ENCODE data around the gene IWS1.
"Not testable (repeated sequence)": the region's sequence is repeated elsewhere in the genome, so short reads cannot be mapped to it uniquely, and the experiment has no call there.

IWS1 gene

GRCh38 chr2:127545189-127545588 lies 18.9 kb upstream of the IWS1 start:
- Mint-ChIP-seq H3K9me3 (peaks cover 4% of the 10 kb centered on the region), H3K36me3 (no peaks in the 10 kb centered on the region), H3K4me3 (no peak overlapping the region), H3K27me3 (peaks cover 28% of the 10 kb centered on the region), H3K4me1 (no peaks in the 10 kb centered on the region), H3K27ac (no peak overlapping the region)
- ATAC-seq: no peak

DNA sequence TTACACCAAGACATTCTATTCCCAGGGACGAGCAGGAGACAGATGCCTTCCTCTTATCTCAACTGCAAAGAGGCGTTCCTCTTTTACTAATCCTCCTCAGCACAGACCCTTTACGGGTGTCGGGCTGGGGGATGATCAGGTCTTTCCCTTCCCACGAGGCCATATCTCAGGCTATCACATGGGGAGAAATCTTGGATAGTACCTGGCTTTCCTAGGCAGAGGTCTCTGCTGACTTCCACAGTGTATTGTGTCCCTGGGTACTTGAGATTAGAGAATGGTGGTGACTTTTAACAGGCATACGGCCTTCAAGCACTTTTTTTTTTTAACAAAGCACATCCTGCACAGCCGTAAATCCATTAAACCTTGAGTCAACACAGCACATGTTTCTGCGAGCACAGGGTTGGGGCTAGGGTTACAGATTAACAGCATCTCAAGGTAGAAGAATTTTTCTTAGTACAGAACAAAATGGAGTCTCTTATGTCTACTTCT lies 16.8 kb upstream of the IWS1 start:
- not testable (repeated sequence) for ATAC-seq, H3K27ac Mint-ChIP-seq, H3K9me3 Mint-ChIP-seq, H3K4me3 Mint-ChIP-seq, H3K4me1 Mint-ChIP-seq, H3K36me3 Mint-ChIP-seq
- H3K27me3 Mint-ChIP-seq: peaks cover 12% of the 10 kb centered on the region

DNA sequence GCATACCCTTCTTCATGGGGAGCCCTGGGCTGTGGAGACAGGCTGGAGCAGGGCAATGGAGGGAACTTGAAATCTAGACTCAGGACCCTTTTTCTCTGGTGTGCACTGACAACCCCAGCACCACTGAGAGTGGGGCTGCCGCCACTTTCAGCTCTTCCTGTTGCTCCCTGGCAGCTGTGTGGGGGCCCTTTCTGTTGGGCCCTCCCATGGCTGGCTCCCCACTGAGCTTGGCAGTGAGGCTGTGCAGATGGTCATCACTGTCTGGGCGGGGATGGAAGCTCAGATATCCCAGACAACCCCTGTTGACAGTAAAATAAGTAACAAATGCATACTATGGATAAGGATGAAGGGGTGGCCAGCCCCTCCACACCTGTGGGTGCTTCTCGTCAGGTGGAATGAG lies 15.9 kb upstream of the IWS1 start:
- Mint-ChIP-seq H3K27ac (no peak overlapping the region), H3K27me3 (peaks cover 17% of the 10 kb centered on the region), H3K9me3 (peaks cover 4% of the 10 kb centered on the region), H3K4me1 (no peaks in the 10 kb centered on the region), H3K36me3 (no peaks in the 10 kb centered on the region), H3K4me3 (no peak overlapping the region)
- no peak for ATAC-seq

DNA sequence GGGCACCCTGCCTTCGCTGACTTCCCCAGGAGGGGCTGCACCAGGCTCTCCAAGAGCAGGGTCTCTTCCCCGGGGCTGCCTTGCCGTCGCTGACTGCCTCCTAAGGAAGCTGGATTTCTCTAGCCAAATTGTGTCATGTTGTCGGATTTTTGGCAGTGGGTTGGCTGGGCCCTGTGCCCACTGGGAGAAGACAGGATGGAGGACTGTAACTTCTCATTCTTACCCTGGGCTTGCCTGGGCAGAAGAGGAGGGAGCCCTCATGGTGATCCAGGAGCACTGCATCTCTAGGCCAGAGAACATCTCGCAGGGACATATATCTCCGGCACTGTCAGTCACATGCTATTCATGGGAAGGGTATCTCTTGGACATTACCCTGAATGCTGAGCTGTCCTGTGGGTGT lies 15.5 kb upstream of the IWS1 start:
- Mint-ChIP-seq H3K36me3 (no peaks in the 10 kb centered on the region), H3K27ac (no peak overlapping the region), H3K9me3 (peaks cover 2% of the 10 kb centered on the region), H3K4me1 (no peaks in the 10 kb centered on the region), H3K27me3 (peaks cover 17% of the 10 kb centered on the region), H3K4me3 (no peak overlapping the region)
- ATAC-seq: no peak

- Mint-ChIP-seq H3K36me3 (no peaks in the 10 kb centered on the region), H3K9me3 (no peaks in the 10 kb centered on the region), H3K27me3 (peaks cover 24% of the 10 kb centered on the region), H3K27ac (no peak overlapping the region), H3K4me1 (no peaks in the 10 kb centered on the region), H3K4me3 (no peak overlapping the region)
- no peak for ATAC-seq
Observed at GRCh38 chr2:127537644-127538043, 11.4 kb upstream of the IWS1 start.

DNA sequence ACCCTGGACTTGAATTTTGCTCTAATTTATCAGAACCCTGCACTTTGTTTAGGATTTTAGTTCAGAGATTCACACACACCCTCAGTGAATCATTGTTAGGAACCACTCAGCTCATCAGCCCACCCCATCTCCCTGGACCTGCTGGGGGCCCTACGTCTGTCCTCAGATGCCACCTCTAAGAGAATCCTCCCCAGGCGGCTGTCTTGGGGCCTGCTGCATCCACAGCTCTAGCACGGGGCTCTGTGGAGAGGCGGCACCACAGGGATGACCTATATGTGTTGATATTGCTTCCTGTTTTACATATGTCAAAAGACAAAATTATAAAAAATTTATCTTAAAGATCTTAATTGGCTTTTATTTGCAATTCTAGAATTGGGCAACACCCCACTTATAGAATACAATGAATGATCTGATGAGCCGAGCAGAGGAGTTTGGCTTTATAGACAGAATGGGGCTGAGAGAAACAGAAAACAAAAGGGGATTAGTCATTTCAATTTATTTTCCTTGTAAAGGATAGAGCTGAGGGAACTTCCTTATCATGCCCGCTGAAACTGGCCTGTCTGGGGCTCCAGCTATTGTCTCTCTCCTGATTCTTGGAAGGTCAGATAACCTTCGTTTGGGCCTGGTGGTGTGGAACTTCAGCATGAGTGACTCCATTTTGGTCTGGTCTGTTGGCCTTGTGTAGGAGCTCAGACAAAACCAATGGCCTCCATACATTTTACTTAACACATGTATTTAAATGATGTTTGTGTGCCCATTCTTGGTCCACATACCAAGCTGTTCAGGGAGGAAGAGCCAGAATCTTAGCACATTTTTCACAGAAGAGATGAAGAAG lies 10.6 kb upstream of the IWS1 start:
- Mint-ChIP-seq H3K27ac (no peak overlapping the region), H3K4me1 (no peaks in the 10 kb centered on the region)

GRCh38 chr2:127535918-127536317 lies 9.6 kb upstream of the IWS1 start:
- Mint-ChIP-seq H3K4me3 (no peak overlapping the region), H3K36me3 (no peaks in the 10 kb centered on the region), H3K27ac (no peak overlapping the region), H3K9me3 (no peaks in the 10 kb centered on the region), H3K27me3 (peaks cover 24% of the 10 kb centered on the region), H3K4me1 (no peaks in the 10 kb centered on the region)
- ATAC-seq: no peak

More for the DNA sequence above, 10.6 kb upstream of the IWS1 start:
- Mint-ChIP-seq H3K4me3 (no peak overlapping the region), H3K9me3 (no peaks in the 10 kb centered on the region), H3K36me3 (no peaks in the 10 kb centered on the region), H3K27me3 (peaks cover 24% of the 10 kb centered on the region)
- no peak for ATAC-seq

- ATAC-seq: peak; percentile 28
- Mint-ChIP-seq H3K36me3 (no peaks in the 10 kb centered on the region), H3K27ac (no peak within 1 kb of the TSS), H3K27me3 (peaks cover 24% of the 10 kb centered on the region), H3K4me3 (no peak within 1 kb of the TSS), H3K4me1 (no peaks in the 10 kb centered on the region), H3K9me3 (no peaks in the 10 kb centered on the region)
Observed at GRCh38 chr2:127535422-127535901, 9.2 kb upstream of the IWS1 start, which contains the start of gene MYO7B. MYO7B (plus strand) TSS chr2:127535683; CDS start chr2:127559723, 24,040 bp downstream.

- H3K27me3 Mint-ChIP-seq: peaks cover 19% of the 10 kb centered on the region
- no peak overlapping the region for H3K4me3 Mint-ChIP-seq
- H3K4me1 Mint-ChIP-seq: peaks cover 2% of the 10 kb centered on the region
- H3K9me3 Mint-ChIP-seq: no peaks in the 10 kb centered on the region
- H3K36me3 Mint-ChIP-seq: no peaks in the 10 kb centered on the region
- ATAC-seq: no peak
- H3K27ac Mint-ChIP-seq: no peak overlapping the region
Observed at GRCh38 chr2:127532296-127532695, 6.0 kb upstream of the IWS1 start.

- Mint-ChIP-seq H3K4me1 (peaks cover 9% of the 10 kb centered on the region), H3K9me3 (no peaks in the 10 kb centered on the region), H3K27me3 (peaks cover 9% of the 10 kb centered on the region), H3K4me3 (no peak overlapping the region), H3K27ac (no peak overlapping the region), H3K36me3 (no peaks in the 10 kb centered on the region)
- ATAC-seq: no peak
Observed at GRCh38 chr2:127531221-127531648, 4.9 kb upstream of the IWS1 start.

DNA sequence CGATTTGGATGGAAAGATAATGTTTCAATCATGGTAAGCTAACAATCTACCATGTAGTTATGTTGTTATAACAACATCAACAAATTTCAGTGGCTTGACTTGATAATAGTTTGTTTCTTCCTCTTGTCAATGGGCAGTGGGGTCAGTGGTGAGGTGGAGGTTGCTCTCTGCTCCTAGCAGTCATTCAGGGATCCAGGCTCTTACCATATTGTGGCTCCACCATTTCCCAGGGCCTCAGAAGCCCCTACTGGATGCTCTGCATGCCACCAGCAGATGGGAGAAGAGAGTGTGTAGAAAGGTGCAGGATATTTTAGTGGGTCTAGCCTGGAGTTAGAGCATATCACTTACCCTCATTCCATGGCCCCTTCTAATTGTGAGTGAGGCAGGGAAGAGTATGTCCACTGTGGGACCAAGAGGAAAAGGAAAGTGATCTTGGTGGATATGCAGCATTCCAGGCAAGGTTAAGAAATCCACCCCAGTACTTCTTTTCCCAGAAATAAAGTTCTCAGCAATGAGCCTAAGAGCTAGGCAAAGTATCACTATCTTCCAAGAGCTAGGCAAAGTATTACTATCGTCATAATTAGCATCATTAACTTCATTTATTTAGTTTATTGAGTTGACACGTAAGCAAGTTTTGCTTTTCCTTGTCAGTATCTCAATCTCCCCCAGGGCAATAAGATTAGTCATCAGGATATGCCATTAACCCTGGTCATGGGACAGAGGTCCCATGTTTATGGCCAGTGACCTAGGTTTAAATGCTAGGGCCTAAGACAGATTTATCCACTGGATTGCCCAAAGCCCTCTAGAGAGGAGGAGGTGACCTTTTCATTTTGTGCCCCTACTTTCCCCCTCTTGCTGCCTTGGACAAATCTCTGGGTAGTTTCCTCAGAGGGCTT lies 4.2 kb upstream of the IWS1 start:
- ATAC-seq: no peak

GRCh38 chr2:127529416-127529815 lies 3.1 kb upstream of the IWS1 start:
- H3K27ac Mint-ChIP-seq, H3K4me3 Mint-ChIP-seq, H3K27me3 Mint-ChIP-seq, H3K36me3 Mint-ChIP-seq, H3K4me1 Mint-ChIP-seq, ATAC-seq, H3K9me3 Mint-ChIP-seq: not testable (repeated sequence)

More for the DNA sequence above, 4.2 kb upstream of the IWS1 start:
- H3K27ac Mint-ChIP-seq: no peak overlapping the region
- peaks cover 3% of the 10 kb centered on the region for H3K27me3 Mint-ChIP-seq
- H3K4me3 Mint-ChIP-seq: no peak overlapping the region
- peaks cover 9% of the 10 kb centered on the region for H3K4me1 Mint-ChIP-seq
- no peaks in the 10 kb centered on the region for H3K36me3 Mint-ChIP-seq
- no peaks in the 10 kb centered on the region for H3K9me3 Mint-ChIP-seq

GRCh38 chr2:127528487-127528886 lies 2.2 kb upstream of the IWS1 start:
- no peaks in the 10 kb centered on the region for H3K9me3 Mint-ChIP-seq
- no peak for ATAC-seq
- peaks cover 15% of the 10 kb centered on the region for H3K4me1 Mint-ChIP-seq
- no peak overlapping the region for H3K27ac Mint-ChIP-seq
- H3K36me3 Mint-ChIP-seq: peaks cover 3% of the 10 kb centered on the region
- H3K4me3 Mint-ChIP-seq: no peak overlapping the region
- no peaks in the 10 kb centered on the region for H3K27me3 Mint-ChIP-seq

DNA sequence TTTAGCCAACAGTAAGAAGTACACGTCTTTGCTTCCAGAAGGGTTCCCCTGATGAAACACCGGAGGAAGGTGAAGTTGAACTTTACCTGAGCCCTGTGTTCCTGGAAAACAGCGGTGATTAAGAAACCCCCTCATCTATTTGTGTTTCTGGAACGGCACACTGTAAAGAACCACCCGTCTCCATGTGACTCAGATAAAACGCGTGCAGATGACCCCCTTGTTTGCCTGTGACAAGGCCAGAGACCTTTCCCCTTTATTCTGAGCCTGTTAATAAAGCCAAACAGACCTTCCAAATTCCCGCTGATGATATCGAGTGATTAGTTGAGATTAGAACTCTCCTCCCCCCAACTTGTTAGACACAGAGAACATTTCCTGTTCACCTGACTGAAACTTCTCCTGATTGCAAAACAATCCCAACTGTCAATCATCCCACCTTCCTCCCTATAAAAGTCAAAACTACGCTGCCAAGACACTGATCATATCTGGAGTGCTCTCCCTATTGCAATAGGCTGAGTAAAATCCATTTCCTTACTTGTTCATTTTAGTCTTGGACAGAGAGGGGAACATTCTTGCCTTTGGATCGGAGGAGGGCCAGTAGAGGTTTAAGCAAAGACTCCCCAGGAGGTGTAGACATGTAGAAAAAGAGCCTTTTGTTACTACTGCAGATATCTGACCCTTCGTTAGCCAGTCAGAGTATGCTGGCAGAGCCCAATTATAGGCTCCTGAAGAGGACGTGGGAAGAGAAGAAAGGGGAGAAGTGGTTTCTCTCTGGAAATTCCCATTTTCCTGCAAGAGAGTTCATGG lies 914 bp upstream of the IWS1 start:
- no peaks in the 10 kb centered on the region for H3K27me3 Mint-ChIP-seq
- peaks cover 7% of the 10 kb centered on the region for H3K36me3 Mint-ChIP-seq
- peak; percentile 13 for ATAC-seq
- no peaks in the 10 kb centered on the region for H3K9me3 Mint-ChIP-seq
- H3K27ac Mint-ChIP-seq: peak overlapping the region; percentile 97
- H3K4me3 Mint-ChIP-seq: peak overlapping the region; percentile 93
- H3K4me1 Mint-ChIP-seq: peaks cover 19% of the 10 kb centered on the region
